HEK293 (cell line): ENCODE data around the gene GGN.
A peak's percentile ranks its signal among the peaks of the same experiment; 100 is the strongest.

Experiments used
- CTCF ChIA-PET: fragments of 350-600 bp; formaldehyde crosslinking; extraction: SDS; loops from one replicate; lab custom pipeline; 2021; ENCODE audit warnings: antibody characterized with exemption; lab: Yijun Ruan, JAX
- POLR2A ChIA-PET: fragments of 300-600 bp; formaldehyde crosslinking; extraction: SDS; loops from one replicate; lab custom pipeline; 2020; ENCODE audit warnings: antibody characterized with exemption, inconsistent platforms; lab: Yijun Ruan, JAX
- H3K27ac ChIP-seq: fragments of 200-500 bp; sonication (Bioruptor generic); 2 replicates; pipeline ENCODE4 v1.5.1; 2014; ENCODE audit warnings: low read depth, low read length, control low read depth, inconsistent platforms; ENCODE audit errors: extremely low read depth
- H3K36me3 ChIP-seq, 2 experiments: fragments of 200-500 bp in 1 of 2; sonication (Bioruptor generic) in 1 of 2; 1 replicate in 1 of 2; 2 replicates in 1 of 2; pipeline ENCODE4 v1.5.1; 2014 to 2017; ENCODE audit warnings: inconsistent platforms in 2 of 2, low read length in 2 of 2; ENCODE audit not compliant: control insufficient read depth in 2 of 2, insufficient read depth in 1 of 2
- H3K4me1 ChIP-seq: fragments of 200-500 bp; sonication (Bioruptor generic); 2 replicates; pipeline ENCODE4 v1.5.1; 2014; ENCODE audit warnings: mild to moderate bottlenecking, low read length, inconsistent platforms; ENCODE audit not compliant: control insufficient read depth, insufficient read depth
- H3K4me3 ChIP-seq: 2 replicates; pipeline ENCODE4 v1.5.1; 2011; ENCODE audit warnings: low read depth, mild to moderate bottlenecking, control low read depth, low read length, moderate library complexity
- H3K9me3 ChIP-seq: fragments of 200-500 bp; sonication (Bioruptor generic); 2 replicates; pipeline ENCODE4 v1.5.1; 2014; ENCODE audit warnings: low read depth, low read length, inconsistent platforms; ENCODE audit not compliant: control insufficient read depth, insufficient read depth
- FEZF1 ChIP-seq: fragments of 450-650 bp; formaldehyde crosslinking; IDR thresholded peaks from 2 replicates; pipeline ENCODE4 v1.5.1; 2016; ENCODE audit warnings: missing biosample characterization, missing genetic modification characterization
- GLI2 ChIP-seq: fragments of 450-650 bp; formaldehyde crosslinking; IDR thresholded peaks from 2 replicates; pipeline ENCODE4; 2017; ENCODE audit warnings: missing biosample characterization, missing genetic modification characterization, low read depth, borderline replicate concordance
- GLIS1 ChIP-seq: fragments of 450-650 bp; formaldehyde crosslinking; IDR thresholded peaks from 2 replicates; pipeline ENCODE4 v1.5.1; 2016; ENCODE audit warnings: missing biosample characterization, missing genetic modification characterization
- HOXA7 ChIP-seq: sonication (generic); formaldehyde crosslinking; IDR thresholded peaks from 2 replicates; pipeline ENCODE4 v1.8.1; 2022; ENCODE audit warnings: missing genetic modification reagents, borderline replicate concordance
- KLF10 ChIP-seq: fragments of 450-650 bp; IDR thresholded peaks from 2 replicates; pipeline ENCODE4 v1.5.1; 2018; ENCODE audit warnings: missing biosample characterization, mild to moderate bottlenecking, missing genetic modification characterization
- KLF9 ChIP-seq: fragments of 450-650 bp; formaldehyde crosslinking; IDR thresholded peaks from 2 replicates; pipeline ENCODE4 v1.5.1; 2016; ENCODE audit warnings: missing biosample characterization, missing genetic modification characterization, low read depth
- MZF1 ChIP-seq: fragments of 450-650 bp; formaldehyde crosslinking; IDR thresholded peaks from 2 replicates; pipeline ENCODE4 v1.5.1; 2017; ENCODE audit warnings: missing biosample characterization, missing genetic modification characterization, borderline replicate concordance
- REPIN1 ChIP-seq: fragments of 450-650 bp; formaldehyde crosslinking; IDR thresholded peaks from 2 replicates; pipeline ENCODE4 v1.5.1; 2017; ENCODE audit warnings: missing biosample characterization, missing genetic modification characterization, low read depth
- SP2 ChIP-seq: fragments of 450-650 bp; formaldehyde crosslinking; IDR thresholded peaks from 2 replicates; pipeline ENCODE4 v1.5.1; 2016; ENCODE audit warnings: missing biosample characterization, missing genetic modification characterization
- SP7 ChIP-seq: fragments of 450-650 bp; formaldehyde crosslinking; IDR thresholded peaks from 2 replicates; pipeline ENCODE4 v1.5.1; 2016; ENCODE audit warnings: missing biosample characterization, missing genetic modification characterization
- TRIM28 ChIP-seq: IDR thresholded peaks from 2 replicates; pipeline ENCODE4 v1.6.1; 2011; ENCODE audit warnings: low read length, control low read depth, borderline replicate concordance
- ZBTB17 ChIP-seq: fragments of 450-650 bp; formaldehyde crosslinking; IDR thresholded peaks from 2 replicates; pipeline ENCODE4 v1.5.1; 2016; ENCODE audit warnings: missing biosample characterization, missing genetic modification characterization
- ZBTB20 ChIP-seq: fragments of 450-650 bp; formaldehyde crosslinking; IDR thresholded peaks from 2 replicates; pipeline ENCODE4 v1.5.1; 2016; ENCODE audit warnings: missing biosample characterization, missing genetic modification characterization
- ZBTB48 ChIP-seq: fragments of 450-650 bp; formaldehyde crosslinking; IDR thresholded peaks from 2 replicates; pipeline ENCODE4 v1.5.1; 2016; ENCODE audit warnings: missing biosample characterization, missing genetic modification characterization
- ZBTB7A ChIP-seq: fragments of 450-650 bp; formaldehyde crosslinking; IDR thresholded peaks from 2 replicates; pipeline ENCODE4 v1.5.1; 2016; ENCODE audit warnings: low read depth, missing biosample characterization, missing genetic modification characterization
- ZEB2 ChIP-seq: fragments of 450-650 bp; formaldehyde crosslinking; IDR thresholded peaks from 2 replicates; pipeline ENCODE4 v1.5.1; 2016; ENCODE audit warnings: missing biosample characterization, missing genetic modification characterization
- ZFHX2 ChIP-seq: fragments of 450-650 bp; formaldehyde crosslinking; conservative IDR thresholded peaks from 2 replicates; pipeline ENCODE4 v1.5.1; 2016; ENCODE audit warnings: missing biosample characterization, missing genetic modification characterization
- ZNF10 ChIP-seq: fragments of 450-650 bp; formaldehyde crosslinking; IDR thresholded peaks from 2 replicates; pipeline ENCODE4 v1.5.1; 2017; ENCODE audit warnings: missing biosample characterization, missing genetic modification characterization
- ZNF133 ChIP-seq: fragments of 450-650 bp; formaldehyde crosslinking; IDR thresholded peaks from 2 replicates; pipeline ENCODE4 v1.5.1; 2016; ENCODE audit warnings: missing biosample characterization, missing genetic modification characterization
- ZNF140 ChIP-seq: fragments of 450-650 bp; formaldehyde crosslinking; IDR thresholded peaks from 2 replicates; pipeline ENCODE4 v1.5.1; 2016; ENCODE audit warnings: missing biosample characterization, missing genetic modification characterization
- ZNF148 ChIP-seq: fragments of 450-650 bp; formaldehyde crosslinking; IDR thresholded peaks from 2 replicates; pipeline ENCODE4 v1.5.0; 2017; ENCODE audit warnings: missing biosample characterization, missing genetic modification characterization, borderline replicate concordance
- ZNF202 ChIP-seq: fragments of 450-650 bp; formaldehyde crosslinking; IDR thresholded peaks from 2 replicates; pipeline ENCODE4 v1.5.1; 2016; ENCODE audit warnings: missing biosample characterization, missing genetic modification characterization, borderline replicate concordance
- ZNF335 ChIP-seq: fragments of 450-650 bp; formaldehyde crosslinking; conservative IDR thresholded peaks from 2 replicates; pipeline ENCODE4 v1.5.1; 2016; ENCODE audit warnings: missing biosample characterization, missing genetic modification characterization
- ZNF404 ChIP-seq: fragments of 450-650 bp; formaldehyde crosslinking; IDR thresholded peaks from 2 replicates; pipeline ENCODE4 v1.5.1; 2017; ENCODE audit warnings: missing biosample characterization, missing genetic modification characterization
- ZNF514 ChIP-seq: fragments of 450-650 bp; formaldehyde crosslinking; IDR thresholded peaks from 2 replicates; pipeline ENCODE4 v1.5.1; 2016; ENCODE audit warnings: missing biosample characterization, missing genetic modification characterization
- ZNF549 ChIP-seq: fragments of 450-650 bp; IDR thresholded peaks from 2 replicates; pipeline ENCODE4 v1.5.1; 2018; ENCODE audit warnings: missing biosample characterization, missing genetic modification characterization, mild to moderate bottlenecking, inconsistent platforms, moderate library complexity
- ZNF624 ChIP-seq: fragments of 450-650 bp; formaldehyde crosslinking; IDR thresholded peaks from 2 replicates; pipeline ENCODE4 v1.5.1; 2017; ENCODE audit warnings: missing biosample characterization, missing genetic modification characterization
- ZNF664 ChIP-seq: fragments of 450-650 bp; formaldehyde crosslinking; IDR thresholded peaks from 2 replicates; pipeline ENCODE4 v1.5.1; 2016; ENCODE audit warnings: missing biosample characterization, missing genetic modification characterization
- ZNF670 ChIP-seq: fragments of 450-650 bp; formaldehyde crosslinking; IDR thresholded peaks from 2 replicates; pipeline ENCODE4 v1.5.1; 2016; ENCODE audit warnings: missing biosample characterization, missing genetic modification characterization, low read depth
- ZNF785 ChIP-seq: fragments of 450-650 bp; formaldehyde crosslinking; IDR thresholded peaks from 2 replicates; pipeline ENCODE4 v1.5.1; 2016; ENCODE audit warnings: missing biosample characterization, missing genetic modification characterization
- ZNF830 ChIP-seq: fragments of 450-650 bp; IDR thresholded peaks from 2 replicates; pipeline ENCODE4 v1.5.0; 2018; ENCODE audit warnings: missing biosample characterization, missing genetic modification characterization, low read depth, mild to moderate bottlenecking, moderate library complexity
- ZSCAN18 ChIP-seq: fragments of 450-650 bp; formaldehyde crosslinking; IDR thresholded peaks from 2 replicates; pipeline ENCODE4 v1.5.1; 2016; ENCODE audit warnings: missing biosample characterization, missing genetic modification characterization
- TF ChIP-seq, protein P1 (sequence below): fragments of 450-650 bp; formaldehyde crosslinking; IDR thresholded peaks from 2 replicates; pipeline ENCODE4 v1.5.1; 2016; ENCODE audit warnings: missing biosample characterization, missing genetic modification characterization
- TF ChIP-seq, protein P2 (sequence below): fragments of 450-650 bp; formaldehyde crosslinking; IDR thresholded peaks from 2 replicates; pipeline ENCODE4 v1.5.1; 2016; ENCODE audit warnings: missing biosample characterization, missing genetic modification characterization

The GGN gene

GRCh38 chr19:38387550-38388348 lies at the start of gene GGN:
Gene GGN (minus strand): TSS chr19:38388034. CDS start chr19:38387261, 773 bp downstream.
- H3K36me3 ChIP-seq = peaks cover 17 to 38% of the 10 kb centered on the region in 2 experiments
- H3K27ac ChIP-seq = peak within 1 kb of the TSS; percentile 63
- no peaks in the 10 kb centered on the region for H3K9me3 ChIP-seq
- ChIA-PET POLR2A (interaction anchor here (0.5 to 4.7 kb wide), 53 partner anchors 8 to 1706 kb away, joined by 3 to 223 read pairs (median 4); partner anchors contain the start of genes ACTN4, C19orf33, CATSPERG and EIF3K), CTCF (interaction anchor here (0.5 to 9.2 kb wide), 16 partner anchors 11 to 542 kb away, joined by 3 to 76 read pairs (median 4); partner anchors contain the start of genes FAM98C, MRPS12, PSMD8 and SARS2)
- H3K4me3 ChIP-seq = peak within 1 kb of the TSS; percentile 56
- H3K4me1 ChIP-seq = peaks cover 19% of the 10 kb centered on the region
- peak; percentile 63; the same call in 1 of the 2 replicates for TF ChIP-seq SP7 (tag by site-specific recombination)
- no peak for TF ChIP-seq ZBTB7A
- no peak for TF ChIP-seq ZNF404 (tag by site-specific recombination)
- no peak for TF ChIP-seq ZNF202 (tag by site-specific recombination)
- peak; percentile 99 for TF ChIP-seq ZBTB20 (tag by site-specific recombination)
- TF ChIP-seq ZEB2 = peak; percentile 74
- no peak for TF ChIP-seq FEZF1 (tag by site-specific recombination)
- TF ChIP-seq ZNF664 (tag by site-specific recombination) = no peak
- no peak for TF ChIP-seq ZNF670 (tag by site-specific recombination)
- TF ChIP-seq HOXA7 (CRISPR knock-in tag) = no peak
- no peak for TF ChIP-seq ZNF624
- no peak for TF ChIP-seq ZNF830 (tag by site-specific recombination)
- no peak for TF ChIP-seq ZNF785 (tag by site-specific recombination)
- no peak for TF ChIP-seq GLI2 (tag by site-specific recombination)
- 0 out of 2 replicates have a peak, but pooled peaks have one; percentile 5 for TF ChIP-seq GLIS1 (tag by site-specific recombination)
- TF ChIP-seq KLF9 (tag by site-specific recombination) = peak; percentile 97
- peak; percentile 83 for TF ChIP-seq ZFHX2 (tag by site-specific recombination)
- peak; percentile 97 for TF ChIP-seq ZNF335
- no peak for TF ChIP-seq REPIN1
- TF ChIP-seq ZNF549 = no peak
- TF ChIP-seq ZNF140 (tag by site-specific recombination) = no peak
- TF ChIP-seq ZNF514 (tag by site-specific recombination) = no peak
- TF ChIP-seq ZNF10 (tag by site-specific recombination) = no peak
- no peak for TF ChIP-seq ZNF148 (tag by site-specific recombination)
- TF ChIP-seq TRIM28 = no peak
- TF ChIP-seq KLF10 (tag by site-specific recombination) = no peak
- TF ChIP-seq MZF1 (tag by site-specific recombination) = no peak
- TF ChIP-seq, protein P1, sequence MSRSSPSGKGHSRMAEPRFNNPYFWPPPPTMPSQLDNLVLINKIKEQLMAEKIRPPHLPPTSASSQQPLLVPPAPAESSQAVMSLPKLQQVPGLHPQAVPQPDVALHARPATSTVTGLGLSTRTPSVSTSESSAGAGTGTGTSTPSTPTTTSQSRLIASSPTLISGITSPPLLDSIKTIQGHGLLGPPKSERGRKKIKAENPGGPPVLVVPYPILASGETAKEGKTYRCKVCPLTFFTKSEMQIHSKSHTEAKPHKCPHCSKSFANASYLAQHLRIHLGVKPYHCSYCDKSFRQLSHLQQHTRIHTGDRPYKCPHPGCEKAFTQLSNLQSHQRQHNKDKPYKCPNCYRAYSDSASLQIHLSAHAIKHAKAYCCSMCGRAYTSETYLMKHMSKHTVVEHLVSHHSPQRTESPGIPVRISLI (tag by site-specific recombination) = no peak
- TF ChIP-seq ZSCAN18 = no peak
- peak; percentile 76; the same call in 1 of the 2 replicates for TF ChIP-seq ZBTB48 (tag by site-specific recombination)
- peak; percentile 96 for TF ChIP-seq SP2 (tag by site-specific recombination)
- no peak for TF ChIP-seq ZNF133
- peak; percentile 6; the same call in 1 of the 2 replicates for TF ChIP-seq ZBTB17 (tag by site-specific recombination)
- TF ChIP-seq, protein P2, sequence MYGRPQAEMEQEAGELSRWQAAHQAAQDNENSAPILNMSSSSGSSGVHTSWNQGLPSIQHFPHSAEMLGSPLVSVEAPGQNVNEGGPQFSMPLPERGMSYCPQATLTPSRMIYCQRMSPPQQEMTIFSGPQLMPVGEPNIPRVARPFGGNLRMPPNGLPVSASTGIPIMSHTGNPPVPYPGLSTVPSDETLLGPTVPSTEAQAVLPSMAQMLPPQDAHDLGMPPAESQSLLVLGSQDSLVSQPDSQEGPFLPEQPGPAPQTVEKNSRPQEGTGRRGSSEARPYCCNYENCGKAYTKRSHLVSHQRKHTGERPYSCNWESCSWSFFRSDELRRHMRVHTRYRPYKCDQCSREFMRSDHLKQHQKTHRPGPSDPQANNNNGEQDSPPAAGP (tag by site-specific recombination) = 0 out of 2 replicates have a peak, but pooled peaks have one; percentile 20
